ENCODE results near the gene SHKBP1.

SHKBP1 gene

DNA sequence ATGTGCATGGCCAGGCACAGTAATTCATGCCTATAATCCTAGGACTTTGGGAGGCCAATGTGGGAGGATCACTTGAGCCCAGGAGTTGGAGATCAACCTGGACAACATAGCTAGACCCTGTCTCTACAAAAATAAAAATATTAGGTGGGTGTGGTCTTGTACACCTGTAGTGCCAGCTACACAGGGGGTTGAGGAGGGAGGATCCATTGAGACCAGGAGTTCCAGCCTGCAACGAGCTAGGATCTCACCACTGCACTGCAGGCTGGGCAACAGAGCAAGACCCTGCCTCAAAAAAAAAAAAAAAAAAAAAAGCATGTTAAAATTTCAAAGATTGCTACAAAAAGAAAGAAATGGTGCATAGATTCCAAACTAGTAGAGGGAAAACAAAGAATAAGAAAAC, 61.7 kb downstream of the SHKBP1 start:
- intact Hi-C loops (cut with DNase I; ENCODE audit: low total_unique reads), result loop anchor here (10.0 kb wide), 1 partner anchor 114 kb away; no protein-coding TSS in a partner anchor
- DNase-seq, result no peak
- TF ChIP-seq, protein P1, sequence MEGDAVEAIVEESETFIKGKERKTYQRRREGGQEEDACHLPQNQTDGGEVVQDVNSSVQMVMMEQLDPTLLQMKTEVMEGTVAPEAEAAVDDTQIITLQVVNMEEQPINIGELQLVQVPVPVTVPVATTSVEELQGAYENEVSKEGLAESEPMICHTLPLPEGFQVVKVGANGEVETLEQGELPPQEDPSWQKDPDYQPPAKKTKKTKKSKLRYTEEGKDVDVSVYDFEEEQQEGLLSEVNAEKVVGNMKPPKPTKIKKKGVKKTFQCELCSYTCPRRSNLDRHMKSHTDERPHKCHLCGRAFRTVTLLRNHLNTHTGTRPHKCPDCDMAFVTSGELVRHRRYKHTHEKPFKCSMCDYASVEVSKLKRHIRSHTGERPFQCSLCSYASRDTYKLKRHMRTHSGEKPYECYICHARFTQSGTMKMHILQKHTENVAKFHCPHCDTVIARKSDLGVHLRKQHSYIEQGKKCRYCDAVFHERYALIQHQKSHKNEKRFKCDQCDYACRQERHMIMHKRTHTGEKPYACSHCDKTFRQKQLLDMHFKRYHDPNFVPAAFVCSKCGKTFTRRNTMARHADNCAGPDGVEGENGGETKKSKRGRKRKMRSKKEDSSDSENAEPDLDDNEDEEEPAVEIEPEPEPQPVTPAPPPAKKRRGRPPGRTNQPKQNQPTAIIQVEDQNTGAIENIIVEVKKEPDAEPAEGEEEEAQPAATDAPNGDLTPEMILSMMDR (IDR thresholded peaks at IDR 0.05), result no peak

DNA sequence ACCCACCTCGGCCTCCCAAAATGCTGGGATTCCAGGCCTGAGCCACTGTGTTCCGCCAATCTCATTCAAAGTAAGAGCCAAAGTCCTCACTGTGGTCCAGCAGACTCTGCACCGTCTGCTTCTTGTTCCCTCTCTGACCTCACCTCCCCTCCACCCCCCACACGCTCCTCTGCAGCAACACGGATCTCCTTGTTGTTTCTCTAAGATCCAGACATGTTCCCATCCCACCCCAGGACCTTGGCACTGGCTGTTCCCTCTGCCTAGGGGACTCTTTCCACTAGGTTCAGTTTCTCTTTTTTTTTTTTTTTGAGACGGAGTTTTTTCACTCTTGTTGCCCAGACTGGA, 62.9 kb downstream of the SHKBP1 start:
- Histone ChIP-seq H3K9me3 (no peaks in the 10 kb centered on the region), H3K27me3 (no peaks in the 10 kb centered on the region), H3K4me3 (no peak overlapping the region), H3K27ac (peak overlapping the region; percentile 73 to 78), H3K4me1 (peaks cover 0 to 52% (median 30%) of the 10 kb centered on the region in 4 donors), H3K36me3 (no peaks in the 10 kb centered on the region)
- TF ChIP-seq, protein P1 (IDR thresholded peaks at IDR 0.05), result no peak
- intact Hi-C loops (cut with DNase I; ENCODE audit: low total_unique reads), result loop anchor here (10.0 kb wide), 1 partner anchor 115 kb away; no protein-coding TSS in a partner anchor
- DNase-seq, result no peak

More for the DNA sequence above, 61.7 kb downstream of the SHKBP1 start:
- Histone ChIP-seq H3K4me1 (peaks cover 0 to 53% (median 34%) of the 10 kb centered on the region in 4 donors), H3K9me3 (no peaks in the 10 kb centered on the region), H3K4me3 (no peak overlapping the region), H3K36me3 (no peaks in the 10 kb centered on the region), H3K27me3 (no peaks in the 10 kb centered on the region), H3K27ac (no peak overlapping the region)

DNA sequence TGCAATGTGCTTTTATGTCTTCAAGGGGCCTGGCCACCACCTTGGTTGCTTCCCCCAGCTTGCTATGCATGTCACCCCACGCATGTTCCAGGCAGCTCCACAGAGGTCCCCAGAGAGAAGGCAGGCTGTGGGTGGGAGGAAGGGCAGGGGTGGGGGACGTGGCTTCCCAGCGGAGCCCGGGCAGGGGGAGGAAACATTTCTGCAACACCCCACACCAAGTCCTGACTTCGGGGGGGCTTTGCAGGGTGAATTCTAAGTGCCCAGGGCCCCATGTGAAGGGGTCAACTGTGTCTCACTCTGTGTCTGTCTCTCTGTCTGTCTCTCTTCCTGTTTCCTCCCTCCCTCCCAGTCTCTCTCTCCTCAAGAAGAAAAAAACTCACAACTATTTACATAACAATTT, 64.1 kb downstream of the SHKBP1 start:
- Histone ChIP-seq H3K27ac (peak overlapping the region; percentile 73 to 78), H3K4me3 (no peak overlapping the region), H3K36me3 (no peaks in the 10 kb centered on the region), H3K27me3 (no peaks in the 10 kb centered on the region), H3K9me3 (no peaks in the 10 kb centered on the region), H3K4me1 (peaks cover 0 to 62% (median 36%) of the 10 kb centered on the region in 4 donors)
- intact Hi-C loops (cut with DNase I; ENCODE audit: low total_unique reads), result no loop called here
- TF ChIP-seq, protein P1 (IDR thresholded peaks at IDR 0.05), result no peak
- peak in 1 of 2 donors; percentile 83 for DNase-seq
